SK-N-MC (cell line): ENCODE results near the gene CYP26C1.

Experiments
- EZH2 ChIP-seq: fragments of 200-600 bp; sonication (generic); IDR thresholded peaks from one replicate; pipeline ENCODE4 v1.6.1; 2017; ENCODE audit warnings: antibody characterized with exemption
- POLR2AphosphoS5 ChIP-seq: IDR thresholded peaks from 2 replicates; pipeline ENCODE4 v1.6.1; 2012; ENCODE audit warnings: mild to moderate bottlenecking, low read depth, low read length, borderline replicate concordance

GRCh38 chr10:93034426-93034825, 26.2 kb upstream of the CYP26C1 start:
- TF ChIP-seq POLR2AphosphoS5: no peak
- no peak for TF ChIP-seq EZH2
